MV-4-11 (cell line): ENCODE measurements around the gene MAGI1.

Experiments used
- DNase-seq: peaks from one replicate; lab custom pipeline; 2025; lab: John Stamatoyannopoulos, UW

Gene MAGI1

GRCh38 chr3:65712140-65712539, 326.6 kb downstream of the MAGI1 start:
- no peak for DNase-seq

- no peak for DNase-seq
These were observed 331.7 kb downstream of the MAGI1 start for GRCh38 chr3:65706776-65707568.

DNA sequence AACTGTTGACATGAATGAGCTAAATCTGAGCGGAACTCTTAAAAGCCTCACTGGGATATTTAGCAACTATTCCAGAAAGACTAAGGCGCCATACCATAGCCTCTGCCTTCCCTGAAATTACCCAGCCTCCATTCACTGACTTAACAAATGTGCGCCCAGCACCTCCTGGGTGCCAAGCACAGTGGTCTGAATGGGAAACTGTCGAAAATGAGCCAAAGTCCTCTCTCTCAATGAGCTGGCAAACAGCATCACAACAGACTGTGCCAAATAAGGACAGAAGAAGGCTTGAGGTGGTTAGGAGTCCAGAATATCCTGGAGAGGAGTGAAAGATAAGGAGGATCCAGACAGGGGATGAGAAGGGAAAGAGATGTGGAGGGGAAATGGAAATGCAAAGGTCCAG, 332.4 kb downstream of the MAGI1 start:
- no peak for DNase-seq

GRCh38 chr3:65703820-65704219, 334.9 kb downstream of the MAGI1 start:
- DNase-seq, result no peak

- DNase-seq, result no peak
These were observed 335.7 kb downstream of the MAGI1 start for GRCh38 chr3:65703026-65703425.

DNA sequence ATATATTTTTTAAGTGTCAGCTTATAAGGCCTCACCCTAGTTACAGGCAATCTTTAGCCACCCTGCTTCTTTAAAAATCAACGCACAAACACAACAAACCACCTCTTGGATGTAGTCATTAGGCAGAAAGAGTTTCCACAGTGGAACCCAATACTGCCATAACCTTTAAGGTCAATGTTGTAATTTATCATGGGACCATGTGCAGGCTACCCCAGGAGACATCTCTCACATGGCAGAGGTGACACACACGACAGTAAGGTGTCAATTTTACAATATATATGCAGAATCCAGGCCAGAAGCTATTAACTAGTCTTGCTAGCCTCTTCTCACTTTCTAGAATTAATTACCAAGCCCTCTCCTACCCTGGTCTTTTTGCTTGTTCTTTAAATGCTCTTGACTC, 336.5 kb downstream of the MAGI1 start:
- no peak for DNase-seq

DNA sequence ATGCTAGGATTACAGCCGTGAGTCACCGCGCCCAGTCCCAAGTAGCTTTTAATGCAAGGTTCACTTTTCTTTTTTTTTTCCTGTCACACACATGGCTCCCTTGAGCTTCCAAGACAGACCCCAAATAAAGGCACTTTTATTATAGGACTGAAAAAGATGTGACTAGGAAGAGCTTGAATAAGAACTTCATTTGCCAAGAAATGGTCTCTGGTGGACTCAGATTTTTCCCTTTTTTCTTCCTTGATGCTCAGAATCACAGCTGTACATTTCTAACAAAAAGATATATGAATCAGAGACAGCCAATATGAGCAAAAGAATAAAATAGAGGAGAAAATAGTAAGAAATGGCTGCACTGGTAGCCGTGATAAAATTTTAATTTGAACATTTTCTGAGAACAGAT, 337.2 kb downstream of the MAGI1 start:
- no peak for DNase-seq

DNA sequence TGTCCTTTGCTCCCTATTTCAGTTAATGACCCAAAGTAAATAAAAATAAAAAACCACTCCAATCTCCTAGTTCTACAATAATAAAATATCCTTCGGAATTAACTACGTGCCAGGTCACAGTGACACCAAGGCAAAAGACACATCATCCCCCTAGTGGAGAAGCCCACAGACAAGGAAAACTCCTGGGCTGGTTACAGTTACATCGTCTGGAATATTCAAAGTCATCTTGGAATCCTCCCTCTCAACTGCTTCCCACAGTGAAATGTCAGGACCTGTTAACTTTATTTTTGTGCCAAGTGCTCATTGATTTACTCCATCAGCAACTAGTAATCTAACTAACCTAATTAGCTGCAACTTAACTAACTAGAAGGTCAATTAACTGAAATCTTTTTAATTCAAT, 349.3 kb downstream of the MAGI1 start:
- no peak for DNase-seq

- DNase-seq, result no peak
These were observed 351.0 kb downstream of the MAGI1 start for GRCh38 chr3:65687741-65688140.

DNA sequence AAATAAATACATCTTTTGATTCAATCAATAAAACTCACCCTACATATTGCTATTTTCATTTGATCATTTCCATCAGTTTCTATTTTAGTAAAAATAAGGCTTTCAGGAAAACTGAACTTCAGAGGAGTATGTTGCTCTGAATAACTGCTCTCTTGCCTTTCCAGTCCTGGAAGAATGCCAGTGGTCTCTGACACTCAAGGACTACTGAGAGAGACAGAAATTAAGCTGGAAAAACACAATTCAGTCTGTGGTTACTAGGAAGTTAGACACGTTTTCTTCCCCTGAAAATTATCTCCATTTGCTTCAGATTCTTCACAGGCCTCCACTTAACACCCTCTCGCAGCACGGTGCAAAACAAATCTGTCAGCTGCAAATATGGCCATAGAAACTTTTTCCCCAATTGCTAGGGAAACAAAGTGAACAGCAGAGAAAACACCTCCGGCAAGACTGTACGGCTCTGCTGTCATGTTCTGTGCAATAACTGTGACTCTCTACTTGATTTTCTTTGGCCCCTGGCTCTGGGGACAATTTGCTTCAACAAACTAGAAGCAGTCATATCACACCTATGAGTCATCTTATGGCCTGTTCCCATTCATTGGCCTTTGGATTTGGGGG, 353.0 kb downstream of the MAGI1 start:
- DNase-seq, result no peak

- DNase-seq, result no peak
These were observed 360.2 kb downstream of the MAGI1 start for GRCh38 chr3:65678516-65678915.

- DNase-seq, result no peak
These were observed 361.2 kb downstream of the MAGI1 start for GRCh38 chr3:65677486-65678010.

DNA sequence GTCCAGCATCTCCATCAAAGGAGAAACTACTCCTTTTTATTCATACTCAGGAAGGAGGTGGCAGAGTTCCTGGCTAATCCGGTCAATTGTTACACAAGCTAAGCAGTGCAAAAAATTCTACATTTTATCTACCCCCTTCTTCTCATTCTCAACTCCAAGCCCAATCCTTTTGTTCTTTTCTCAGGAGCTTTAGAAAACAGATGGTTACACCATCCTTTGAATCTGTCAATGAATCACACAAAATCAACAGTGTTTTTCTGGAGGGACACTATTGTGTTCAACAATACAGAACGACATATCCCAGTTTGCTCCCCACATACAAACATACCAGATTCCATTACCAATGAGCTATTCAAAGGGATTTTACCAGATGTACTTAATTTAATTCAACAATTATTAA, 362.1 kb downstream of the MAGI1 start:
- no peak for DNase-seq

DNA sequence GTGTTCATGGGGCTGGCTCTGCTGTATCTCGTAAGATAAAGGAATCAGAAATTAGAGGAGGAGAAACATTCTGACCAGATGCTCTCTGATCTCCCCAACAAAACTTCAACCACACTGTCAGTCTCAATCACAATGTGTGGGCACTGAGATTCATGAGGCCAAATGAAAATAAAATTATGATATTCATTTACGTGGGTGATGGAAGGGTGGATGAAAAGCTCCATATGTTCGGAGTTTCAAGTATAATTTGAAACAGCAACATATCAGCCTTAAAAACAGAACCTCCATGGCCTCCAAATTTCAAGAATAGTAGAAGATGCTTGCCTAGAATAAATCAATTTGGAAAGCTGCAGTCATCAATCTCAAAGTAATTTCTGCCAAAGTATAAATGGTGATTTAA, 363.7 kb downstream of the MAGI1 start:
- no peak for DNase-seq

DNA sequence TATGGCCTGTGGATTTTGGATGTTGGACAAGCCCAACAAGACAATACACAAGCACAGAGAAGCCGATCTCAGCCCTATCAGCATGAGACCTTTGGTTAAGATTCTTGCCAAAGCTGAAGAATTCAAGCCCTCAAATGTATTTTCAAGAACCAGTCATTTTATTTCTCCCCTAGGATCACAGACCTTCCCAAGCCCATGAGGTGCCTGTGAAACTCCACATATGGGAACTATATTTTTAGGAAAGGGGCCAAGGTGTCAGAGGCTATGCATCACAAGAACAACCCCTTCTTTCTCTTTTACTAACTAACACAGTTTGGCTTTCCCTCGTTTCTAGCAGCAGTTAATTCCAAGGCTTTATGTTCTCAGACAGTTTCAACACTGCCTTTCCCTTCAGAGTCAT, 364.5 kb downstream of the MAGI1 start:
- no peak for DNase-seq

GRCh38 chr3:65672871-65673815, 365.6 kb downstream of the MAGI1 start:
- peak; percentile 16 for DNase-seq

DNA sequence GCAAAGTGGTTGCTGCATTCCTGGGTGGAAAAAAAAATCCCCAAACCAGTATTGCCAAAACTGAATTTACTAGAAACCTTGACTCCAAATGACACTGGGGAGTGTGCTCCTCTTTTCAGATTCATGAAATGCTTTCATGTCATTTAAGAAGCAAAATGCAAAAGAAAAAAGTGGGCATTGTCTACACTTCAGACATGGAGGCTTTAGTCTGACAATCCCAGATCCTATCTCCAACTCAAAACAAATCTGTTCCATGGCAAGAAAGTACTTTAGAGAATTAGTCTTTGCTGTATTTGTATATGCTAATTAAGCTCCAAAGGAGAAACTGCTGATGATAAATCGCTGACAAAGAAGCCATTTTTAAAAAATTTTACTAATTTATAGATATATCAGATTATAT, 366.7 kb downstream of the MAGI1 start:
- no peak for DNase-seq

DNA sequence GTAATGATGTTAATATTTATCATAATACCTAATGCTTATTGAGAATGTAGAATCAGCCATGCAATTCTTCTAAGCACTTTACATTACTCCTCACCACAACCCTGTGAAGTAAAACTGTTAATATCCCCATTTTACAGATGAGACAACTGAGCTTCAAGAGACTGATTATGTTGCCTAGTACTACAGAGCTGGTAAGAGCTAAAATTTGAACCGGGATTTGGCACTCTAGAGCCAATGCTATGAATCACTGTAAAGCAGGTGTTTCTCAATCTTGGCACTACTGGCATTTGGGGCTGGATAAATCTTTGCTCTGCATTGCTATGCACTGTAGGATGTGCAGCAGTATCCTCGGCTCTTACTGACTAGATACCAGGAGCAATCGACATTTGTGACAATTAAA, 367.7 kb downstream of the MAGI1 start:
- DNase-seq, result no peak

- no peak for DNase-seq
These were observed 369.4 kb downstream of the MAGI1 start for GRCh38 chr3:65669163-65669875.

DNA sequence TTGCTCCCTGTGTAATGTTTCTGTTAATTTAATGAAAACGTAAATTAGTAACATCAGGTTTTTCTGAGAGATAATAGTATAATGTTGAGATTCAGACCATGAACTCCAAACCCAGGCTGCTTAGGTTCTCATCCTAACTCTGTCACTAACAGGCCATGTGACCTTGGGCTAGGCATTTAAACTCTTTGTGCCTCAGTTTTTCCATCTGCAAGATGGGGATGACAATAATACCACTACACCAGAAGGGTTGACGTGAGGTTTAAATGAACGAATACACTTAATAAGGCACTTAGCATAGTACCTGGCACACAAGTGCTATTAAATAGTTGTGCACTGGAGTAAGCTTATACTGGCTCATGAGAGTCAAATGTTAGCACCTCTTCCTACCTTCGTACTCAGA, 370.8 kb downstream of the MAGI1 start:
- no peak for DNase-seq

GRCh38 chr3:65666448-65667091, 372.1 kb downstream of the MAGI1 start:
- no peak for DNase-seq
